SK-N-SH (cell line): ENCODE data around the gene TGOLN2.

Experiments used
- EP300 ChIP-seq, 2 experiments: IDR thresholded peaks; 2 replicates each; pipeline versions ENCODE4 v1.4.0 to v1.6.1; 2012; ENCODE audit warnings: borderline replicate concordance in 1 of 2, low read depth in 1 of 2, low read length in 1 of 2
- POLR2AphosphoS5 ChIP-seq: IDR thresholded peaks from 2 replicates; pipeline ENCODE4 v1.6.1; 2012; ENCODE audit warnings: low read depth, low read length
- TAF1 ChIP-seq: IDR thresholded peaks from 2 replicates; pipeline ENCODE4 v1.6.1; 2012; ENCODE audit warnings: low read depth, mild to moderate bottlenecking, low read length, moderate library complexity, borderline replicate concordance
- TF ChIP-seq, protein P1 (sequence below): fragments of 200-600 bp; sonication (generic); IDR thresholded peaks from 2 replicates; pipeline ENCODE4 v1.6.1; 2017; ENCODE audit warnings: antibody characterized with exemption, mild to moderate bottlenecking, moderate library complexity

DNA sequence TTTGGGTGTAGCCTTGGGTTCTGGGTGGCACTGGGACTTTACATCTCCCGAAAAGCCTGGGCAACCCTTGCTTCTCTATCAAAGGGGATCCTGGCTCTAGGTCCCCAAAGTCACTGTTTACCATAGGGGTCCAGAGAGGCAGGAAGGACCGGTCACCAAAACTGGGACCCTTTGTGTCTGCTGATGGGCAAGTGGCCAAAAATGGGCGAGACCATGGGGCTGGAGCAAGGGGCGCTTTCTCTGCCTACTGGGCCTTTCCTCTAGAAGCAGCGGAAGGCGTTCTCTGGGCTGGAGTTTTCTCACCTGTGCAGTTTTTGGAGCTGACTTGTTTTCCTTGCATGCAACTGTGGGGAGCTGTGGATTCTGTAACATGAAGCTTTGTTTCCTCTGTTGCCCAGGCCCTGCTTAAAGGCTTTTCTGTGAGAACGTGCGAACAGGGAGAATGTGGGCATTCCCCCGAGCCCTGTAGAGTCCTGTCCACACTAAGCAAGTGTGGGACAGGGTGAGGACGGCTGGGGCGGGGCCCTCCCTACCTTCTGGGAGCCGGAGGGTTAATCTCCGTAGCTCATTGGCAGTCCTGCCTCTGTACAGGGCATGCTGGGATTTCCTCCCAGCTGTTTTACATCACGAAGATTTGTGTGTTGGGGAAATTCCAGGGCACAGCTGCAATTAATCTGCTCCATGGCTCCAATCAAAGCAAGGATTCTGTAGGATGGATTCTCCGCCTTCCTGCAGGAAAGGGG is 50.2 kb downstream of the TGOLN2 start:
- TF ChIP-seq POLR2AphosphoS5 (peak; percentile 52), TAF1 (no peak), EP300 (IDR thresholded peaks at IDR 0.05; ENCODE audit: borderline replicate concordance in 1 of 2, low read depth in 1 of 2, low read length in 1 of 2) (peak; percentile 41 to 60; a peak in 2 of 4 replicates)
- TF ChIP-seq, protein P1, sequence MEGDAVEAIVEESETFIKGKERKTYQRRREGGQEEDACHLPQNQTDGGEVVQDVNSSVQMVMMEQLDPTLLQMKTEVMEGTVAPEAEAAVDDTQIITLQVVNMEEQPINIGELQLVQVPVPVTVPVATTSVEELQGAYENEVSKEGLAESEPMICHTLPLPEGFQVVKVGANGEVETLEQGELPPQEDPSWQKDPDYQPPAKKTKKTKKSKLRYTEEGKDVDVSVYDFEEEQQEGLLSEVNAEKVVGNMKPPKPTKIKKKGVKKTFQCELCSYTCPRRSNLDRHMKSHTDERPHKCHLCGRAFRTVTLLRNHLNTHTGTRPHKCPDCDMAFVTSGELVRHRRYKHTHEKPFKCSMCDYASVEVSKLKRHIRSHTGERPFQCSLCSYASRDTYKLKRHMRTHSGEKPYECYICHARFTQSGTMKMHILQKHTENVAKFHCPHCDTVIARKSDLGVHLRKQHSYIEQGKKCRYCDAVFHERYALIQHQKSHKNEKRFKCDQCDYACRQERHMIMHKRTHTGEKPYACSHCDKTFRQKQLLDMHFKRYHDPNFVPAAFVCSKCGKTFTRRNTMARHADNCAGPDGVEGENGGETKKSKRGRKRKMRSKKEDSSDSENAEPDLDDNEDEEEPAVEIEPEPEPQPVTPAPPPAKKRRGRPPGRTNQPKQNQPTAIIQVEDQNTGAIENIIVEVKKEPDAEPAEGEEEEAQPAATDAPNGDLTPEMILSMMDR, result no peak
